Duodenal mucosa (tissue), 2 donors: ENCODE measurements around the gene PCDHGC4.

ENCODE experiments used
- H3K27ac ChIP-seq: one replicate; pipeline ENCODE4 v1.7.0; 2013; ENCODE audit warnings: low read depth, low read length
- H3K27me3 ChIP-seq, 2 donors: one replicate each; pipeline ENCODE4 v1.7.0; 2013; ENCODE audit warnings: low read length in 2 of 2, control low read depth in 1 of 2; ENCODE audit not compliant: insufficient read depth in 2 of 2, control insufficient read depth in 1 of 2
- H3K36me3 ChIP-seq, 2 donors: one replicate each; pipeline ENCODE4 v1.7.0; 2013; ENCODE audit warnings: low read length in 2 of 2, control low read depth in 1 of 2; ENCODE audit not compliant: insufficient read depth in 2 of 2, control insufficient read depth in 1 of 2
- H3K4me1 ChIP-seq, 2 donors: one replicate each; pipeline ENCODE4 v1.7.0; 2013; ENCODE audit warnings: low read length in 2 of 2, control low read depth in 1 of 2; ENCODE audit not compliant: insufficient read depth in 2 of 2, control insufficient read depth in 1 of 2
- H3K4me3 ChIP-seq, 2 donors: one replicate each; pipeline ENCODE4 v1.7.0; 2013; ENCODE audit warnings: low read length in 2 of 2, low read depth in 1 of 2
- H3K9ac ChIP-seq, 2 donors: one replicate each; pipeline ENCODE4 v1.7.0; 2013; ENCODE audit warnings: low read length in 2 of 2, low read depth in 1 of 2
- H3K9me3 ChIP-seq, 2 donors: one replicate each; pipeline ENCODE4 v1.7.0; 2013; ENCODE audit warnings: low read length in 2 of 2, control low read depth in 1 of 2; ENCODE audit not compliant: control insufficient read depth in 1 of 2

PCDHGC4 gene

DNA sequence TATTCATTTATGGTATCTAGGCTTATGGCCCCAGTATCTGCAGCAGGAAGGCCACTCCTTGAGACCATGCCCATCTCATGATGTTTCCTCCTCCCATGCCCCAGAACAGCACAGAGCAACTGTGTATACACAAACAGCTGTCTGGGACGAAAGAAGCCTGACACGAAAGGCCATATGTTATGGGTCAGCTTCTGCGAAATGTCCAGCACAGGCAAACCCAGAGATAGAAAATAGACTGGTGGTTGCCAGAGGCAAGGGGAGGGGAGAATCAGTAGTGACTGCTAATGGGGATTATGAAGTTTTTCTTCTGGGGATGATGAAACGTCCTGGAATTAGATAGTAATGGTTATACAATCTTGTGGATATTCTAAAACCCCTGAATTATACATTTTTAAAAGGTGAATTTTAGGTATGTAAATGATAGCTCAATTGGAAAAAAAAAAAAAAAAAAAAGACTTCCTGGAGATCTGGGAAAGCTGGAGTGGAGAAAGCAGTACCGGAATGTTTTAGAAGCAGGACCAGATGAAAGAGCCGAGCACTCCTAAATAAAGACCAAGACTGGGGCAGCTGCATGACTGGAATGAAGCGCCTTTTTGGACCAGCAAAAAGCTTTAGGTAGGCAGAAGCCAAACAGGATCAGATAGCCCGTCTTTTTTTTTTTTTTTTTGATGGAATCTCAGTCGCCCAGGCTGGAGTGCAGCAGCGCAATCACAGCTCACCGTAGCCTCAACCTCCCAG is 33.2 kb downstream of the PCDHGC4 start:
- no peak overlapping the region for H3K4me3 ChIP-seq
- peaks cover 6 to 59% of the 10 kb centered on the region in 2 donors for H3K36me3 ChIP-seq
- H3K9me3 ChIP-seq, result no peaks in the 10 kb centered on the region
- H3K9ac ChIP-seq, result no peak overlapping the region
- no peak overlapping the region for H3K27ac ChIP-seq
- no peaks in the 10 kb centered on the region for H3K27me3 ChIP-seq
- peaks cover 10 to 11% of the 10 kb centered on the region in 2 donors for H3K4me1 ChIP-seq

DNA sequence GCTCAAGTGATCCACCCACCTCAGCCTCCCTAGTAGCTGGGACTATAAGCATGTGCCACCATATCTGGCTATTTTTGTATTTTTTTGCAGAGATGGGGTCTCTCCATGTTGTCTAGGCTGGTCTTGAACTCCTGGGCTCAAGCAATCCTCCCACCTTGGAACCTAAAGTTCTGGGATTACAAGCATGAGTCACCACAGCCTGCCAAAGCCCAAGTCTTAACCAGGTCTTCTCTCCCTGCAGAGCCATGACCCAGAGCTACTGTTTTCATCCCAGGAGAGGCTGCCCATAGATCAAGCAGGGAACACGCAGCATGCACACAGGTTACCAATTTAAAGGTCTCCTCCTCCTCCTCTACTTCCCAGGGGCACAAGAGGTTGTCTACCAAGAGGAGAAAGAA is 33.8 kb downstream of the PCDHGC4 start:
- H3K9ac ChIP-seq, result no peak overlapping the region
- no peaks in the 10 kb centered on the region for H3K27me3 ChIP-seq
- peaks cover 11 to 64% of the 10 kb centered on the region in 2 donors for H3K36me3 ChIP-seq
- H3K9me3 ChIP-seq, result no peaks in the 10 kb centered on the region
- no peak overlapping the region for H3K4me3 ChIP-seq
- no peak overlapping the region for H3K27ac ChIP-seq
- H3K4me1 ChIP-seq, result peaks cover 10 to 11% of the 10 kb centered on the region in 2 donors

DNA sequence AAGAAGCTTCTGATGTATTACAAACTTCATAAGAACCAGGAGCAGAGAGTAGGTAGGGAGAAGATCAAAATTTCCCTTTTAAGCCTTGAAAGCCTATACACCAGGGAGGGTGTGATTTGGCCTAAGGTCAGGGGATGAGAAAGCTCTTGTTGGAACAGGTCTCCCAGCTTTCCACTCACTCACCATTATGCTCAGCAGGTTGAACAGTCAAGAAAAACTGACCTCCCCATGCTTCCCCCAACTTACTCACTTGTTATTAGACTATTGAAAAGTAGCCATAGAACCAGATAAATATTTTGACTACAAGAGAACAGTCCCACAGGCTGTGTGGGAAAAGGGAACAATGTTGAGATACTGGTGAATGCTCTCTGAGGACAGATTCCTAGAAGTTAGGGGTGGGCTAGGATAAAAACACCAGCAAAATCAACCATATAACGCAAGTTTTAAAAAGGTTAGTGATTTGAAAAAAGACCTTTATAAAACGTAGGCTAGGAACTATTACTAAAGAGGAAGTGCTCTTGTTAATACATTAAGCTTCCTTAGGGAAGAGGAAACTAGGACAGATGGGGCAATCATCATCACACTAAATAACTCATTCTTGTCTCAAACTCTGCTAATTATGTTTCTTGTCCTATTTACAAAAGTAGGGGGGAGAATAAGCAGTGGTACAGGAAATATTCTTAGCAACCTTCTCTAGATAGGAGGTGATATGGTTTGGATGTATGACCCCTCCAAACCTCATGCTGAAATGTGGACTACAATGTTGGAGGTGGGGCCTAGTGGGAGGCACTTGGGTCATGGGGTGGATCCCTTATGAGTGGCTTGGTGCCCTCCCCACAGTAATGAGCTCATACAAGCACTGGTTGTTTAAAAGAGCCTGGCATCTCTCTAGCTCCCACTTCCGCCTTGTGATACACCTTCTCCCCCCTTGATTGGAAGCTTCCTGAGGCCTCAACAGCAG is 35.1 kb downstream of the PCDHGC4 start:
- Histone ChIP-seq H3K27me3 (no peaks in the 10 kb centered on the region), H3K36me3 (peaks cover 17 to 68% of the 10 kb centered on the region in 2 donors), H3K4me3 (no peak overlapping the region), H3K4me1 (peaks cover 8 to 12% of the 10 kb centered on the region in 2 donors), H3K9me3 (no peaks in the 10 kb centered on the region), H3K9ac (no peak overlapping the region), H3K27ac (no peak overlapping the region)

DNA sequence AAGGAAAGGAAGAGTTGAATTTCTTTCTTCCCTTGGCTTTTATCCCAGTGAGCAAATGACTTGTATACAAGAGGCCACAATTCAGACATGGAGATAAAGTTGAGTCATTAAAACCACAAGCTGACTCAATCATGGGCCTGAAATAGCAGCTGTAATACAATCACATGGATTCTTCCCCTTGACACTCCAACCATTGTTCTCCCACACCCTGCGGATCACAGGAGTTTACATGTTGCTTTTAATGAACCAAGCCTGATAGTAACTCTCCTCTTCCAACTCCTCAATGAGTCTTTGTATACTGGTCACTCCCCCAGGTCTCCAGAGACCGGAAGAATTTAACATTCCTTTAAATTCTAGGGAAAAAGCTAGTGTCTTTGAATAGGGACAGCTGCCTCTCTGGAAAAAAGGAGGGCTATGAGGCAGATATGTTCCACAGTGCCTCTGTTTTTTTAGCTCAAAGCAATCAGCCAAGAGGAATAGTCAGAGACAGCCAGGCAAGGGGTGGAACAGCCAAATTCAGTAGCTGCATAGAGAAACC is 36.5 kb downstream of the PCDHGC4 start:
- Histone ChIP-seq H3K9ac (no peak overlapping the region), H3K4me3 (no peak overlapping the region), H3K9me3 (no peaks in the 10 kb centered on the region), H3K4me1 (peaks cover 22 to 23% of the 10 kb centered on the region in 2 donors), H3K36me3 (peaks cover 20 to 65% of the 10 kb centered on the region in 2 donors), H3K27ac (no peak overlapping the region), H3K27me3 (no peaks in the 10 kb centered on the region)

DNA sequence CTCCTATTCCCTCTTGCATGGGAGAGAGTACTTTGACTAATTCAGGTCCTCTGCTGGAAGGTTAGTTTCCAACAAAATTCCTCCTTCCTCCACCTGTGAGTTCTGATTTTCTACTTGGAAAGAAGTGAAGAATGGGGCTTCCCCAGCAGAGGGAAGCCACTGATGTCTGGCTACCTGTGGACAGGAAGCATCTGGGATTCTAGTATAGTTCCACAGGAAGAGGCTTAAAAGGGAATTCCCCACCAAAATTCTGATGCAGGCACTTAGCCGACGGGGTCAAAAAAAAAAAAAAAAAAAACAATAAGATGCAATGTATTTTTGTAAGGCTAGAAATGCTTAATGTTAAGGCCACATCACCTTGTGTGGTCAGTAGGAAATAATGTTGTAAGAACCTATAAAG is 37.5 kb downstream of the PCDHGC4 start:
- no peak overlapping the region for H3K4me3 ChIP-seq
- H3K9ac ChIP-seq, result no peak overlapping the region
- H3K4me1 ChIP-seq, result peaks cover 22 to 23% of the 10 kb centered on the region in 2 donors
- peaks cover 20 to 66% of the 10 kb centered on the region in 2 donors for H3K36me3 ChIP-seq
- no peak overlapping the region for H3K27ac ChIP-seq
- H3K9me3 ChIP-seq, result no peaks in the 10 kb centered on the region
- no peaks in the 10 kb centered on the region for H3K27me3 ChIP-seq

DNA sequence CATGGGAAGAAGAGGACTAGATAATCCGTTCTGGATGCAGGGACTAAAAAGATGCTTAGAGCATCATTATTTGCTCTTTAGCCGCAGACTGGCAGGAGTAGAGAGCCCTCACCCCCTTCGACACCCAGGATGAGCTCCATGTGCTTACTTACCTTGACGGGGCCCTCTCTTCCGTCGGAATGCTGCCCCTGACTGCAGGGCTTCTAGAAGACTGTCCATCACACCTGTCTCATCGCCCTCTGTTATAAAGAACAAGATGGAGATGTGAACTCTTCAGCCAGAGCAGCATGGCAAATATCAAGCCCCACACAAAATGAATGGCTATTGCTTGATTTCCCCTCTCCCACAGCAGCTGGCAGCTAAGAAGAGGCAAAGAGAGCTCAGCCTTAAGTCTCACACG is 39.2 kb downstream of the PCDHGC4 start:
- Histone ChIP-seq H3K4me1 (peaks cover 22 to 23% of the 10 kb centered on the region in 2 donors), H3K9ac (no peak overlapping the region), H3K4me3 (no peak overlapping the region)

DNA sequence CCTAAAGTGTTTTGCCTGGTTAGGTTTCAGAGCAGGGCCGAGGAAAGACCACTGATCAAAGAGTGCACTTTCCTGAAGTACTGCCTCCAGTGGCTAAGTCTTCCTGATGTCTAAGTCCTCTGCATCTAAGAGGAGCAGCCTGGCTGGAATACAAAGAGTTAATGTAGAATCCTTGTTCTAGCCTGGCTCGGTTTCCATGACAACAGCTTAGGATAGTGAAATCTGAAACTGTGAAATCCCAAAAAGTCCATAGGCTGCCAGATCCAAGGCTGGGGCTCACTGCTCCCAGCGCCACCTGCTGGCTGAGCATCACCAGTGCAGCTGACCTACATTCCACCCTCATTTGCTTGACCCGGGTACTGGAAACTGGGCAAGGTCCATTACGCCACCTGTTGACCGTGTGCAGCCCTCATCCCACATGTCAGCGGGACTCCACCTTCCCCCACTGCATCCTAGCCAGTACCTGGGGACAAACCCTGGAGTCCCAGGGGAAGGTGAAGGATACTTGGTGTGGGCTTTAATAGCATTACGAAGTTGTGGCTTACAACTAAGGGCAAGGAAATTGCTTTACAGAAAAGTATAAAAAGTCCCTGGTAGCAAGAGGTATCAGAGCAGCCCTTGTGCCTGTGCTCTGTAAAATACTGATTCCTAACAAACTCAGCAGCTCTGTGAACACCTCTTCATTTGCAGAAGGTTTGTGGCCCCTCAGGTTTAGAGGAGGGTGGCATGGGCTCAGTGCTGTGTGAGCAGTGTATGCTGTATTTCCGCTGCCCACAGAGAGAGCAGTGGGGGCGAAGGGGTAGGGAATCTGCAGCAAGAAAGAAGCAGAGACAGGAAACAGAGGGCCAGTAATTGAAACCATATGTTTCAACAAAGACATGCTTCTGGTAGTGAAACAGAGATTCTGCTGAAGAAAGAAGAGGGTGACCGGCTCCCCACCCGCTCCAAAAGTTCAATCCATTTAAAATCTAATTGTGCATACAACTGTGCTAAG is 40.1 kb downstream of the PCDHGC4 start:
- no peak overlapping the region for H3K27ac ChIP-seq
- H3K4me1 ChIP-seq, result peaks cover 22 to 23% of the 10 kb centered on the region in 2 donors
- H3K36me3 ChIP-seq, result peaks cover 25 to 72% of the 10 kb centered on the region in 2 donors
- no peak overlapping the region for H3K4me3 ChIP-seq
- no peaks in the 10 kb centered on the region for H3K27me3 ChIP-seq
- H3K9me3 ChIP-seq, result no peaks in the 10 kb centered on the region
- no peak overlapping the region for H3K9ac ChIP-seq

More for the DNA sequence above, 39.2 kb downstream of the PCDHGC4 start:
- Histone ChIP-seq H3K9me3 (no peaks in the 10 kb centered on the region), H3K27ac (no peak overlapping the region), H3K27me3 (no peaks in the 10 kb centered on the region), H3K36me3 (peaks cover 23 to 71% of the 10 kb centered on the region in 2 donors)

DNA sequence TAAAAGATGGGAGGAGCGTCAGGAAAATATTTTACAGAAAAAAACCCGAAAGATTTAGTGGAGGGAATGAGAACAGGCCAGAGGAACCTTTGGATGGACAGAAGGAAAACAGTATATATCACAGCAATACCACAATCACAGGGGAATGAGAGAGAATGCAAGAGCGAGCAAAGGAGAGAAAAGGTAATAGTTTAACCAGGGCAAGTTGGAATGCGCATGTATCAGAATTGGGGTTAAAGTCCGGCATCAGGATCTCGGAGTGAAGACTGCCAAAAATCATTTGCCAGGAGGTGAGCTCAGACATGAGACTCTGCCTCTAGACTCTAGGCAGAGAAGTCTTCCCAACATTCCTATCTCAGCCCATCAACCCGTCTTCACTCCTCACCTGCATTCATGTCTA is 40.8 kb downstream of the PCDHGC4 start:
- Histone ChIP-seq H3K9ac (no peak overlapping the region), H3K4me1 (peaks cover 22 to 23% of the 10 kb centered on the region in 2 donors), H3K4me3 (no peak overlapping the region)

DNA sequence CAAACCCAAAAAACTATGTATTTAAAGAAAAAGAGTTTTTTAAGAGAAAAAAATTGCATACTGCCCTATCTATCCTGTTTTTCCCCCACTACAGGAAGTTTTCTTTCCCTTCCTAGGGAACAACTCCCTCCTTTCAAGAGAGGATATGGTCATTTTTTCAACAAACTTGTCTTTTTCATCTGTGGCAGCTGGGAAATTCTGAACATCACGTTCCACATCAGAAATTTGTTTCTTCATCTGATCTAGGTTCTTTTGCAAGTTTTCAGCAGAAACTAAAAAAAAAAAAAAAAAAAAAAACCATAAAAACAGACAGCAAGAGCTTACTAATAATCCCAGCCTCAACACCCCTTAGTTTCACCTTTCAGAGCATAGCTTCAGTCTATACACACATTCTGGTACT is 42.6 kb downstream of the PCDHGC4 start:
- no peaks in the 10 kb centered on the region for H3K27me3 ChIP-seq
- no peaks in the 10 kb centered on the region for H3K9me3 ChIP-seq
- H3K9ac ChIP-seq, result no peak overlapping the region
- peaks cover 13 to 15% of the 10 kb centered on the region in 2 donors for H3K4me1 ChIP-seq
- H3K27ac ChIP-seq, result no peak overlapping the region
- no peak overlapping the region for H3K4me3 ChIP-seq
- H3K36me3 ChIP-seq, result peaks cover 30 to 77% of the 10 kb centered on the region in 2 donors

More for the DNA sequence above, 40.8 kb downstream of the PCDHGC4 start:
- H3K9me3 ChIP-seq, result no peaks in the 10 kb centered on the region
- no peak overlapping the region for H3K27ac ChIP-seq
- H3K27me3 ChIP-seq, result no peaks in the 10 kb centered on the region
- peaks cover 25 to 75% of the 10 kb centered on the region in 2 donors for H3K36me3 ChIP-seq
